Measurements from ENCODE around the gene ZFAND6.

DNA sequence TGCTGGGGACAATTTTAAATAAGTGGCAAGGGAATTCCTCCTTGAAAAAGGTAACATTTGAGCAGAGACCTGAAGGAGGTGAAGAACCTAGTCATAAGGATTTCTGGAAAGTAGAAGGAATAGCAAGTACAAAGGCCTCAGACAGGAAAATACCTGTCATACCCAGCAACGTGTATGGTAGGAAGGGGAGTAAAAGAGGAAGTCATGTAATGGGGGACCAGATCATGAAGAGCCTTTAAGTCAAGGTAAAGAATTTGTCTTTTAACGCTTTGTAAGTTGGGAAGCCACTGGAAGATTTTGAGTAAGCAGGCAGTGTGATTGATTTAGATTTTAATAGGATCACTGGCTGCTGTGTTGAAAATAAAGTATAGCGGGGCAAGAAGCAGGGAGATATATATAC, 49.9 kb downstream of the ZFAND6 start:
- TF ChIP-seq, protein P1, sequence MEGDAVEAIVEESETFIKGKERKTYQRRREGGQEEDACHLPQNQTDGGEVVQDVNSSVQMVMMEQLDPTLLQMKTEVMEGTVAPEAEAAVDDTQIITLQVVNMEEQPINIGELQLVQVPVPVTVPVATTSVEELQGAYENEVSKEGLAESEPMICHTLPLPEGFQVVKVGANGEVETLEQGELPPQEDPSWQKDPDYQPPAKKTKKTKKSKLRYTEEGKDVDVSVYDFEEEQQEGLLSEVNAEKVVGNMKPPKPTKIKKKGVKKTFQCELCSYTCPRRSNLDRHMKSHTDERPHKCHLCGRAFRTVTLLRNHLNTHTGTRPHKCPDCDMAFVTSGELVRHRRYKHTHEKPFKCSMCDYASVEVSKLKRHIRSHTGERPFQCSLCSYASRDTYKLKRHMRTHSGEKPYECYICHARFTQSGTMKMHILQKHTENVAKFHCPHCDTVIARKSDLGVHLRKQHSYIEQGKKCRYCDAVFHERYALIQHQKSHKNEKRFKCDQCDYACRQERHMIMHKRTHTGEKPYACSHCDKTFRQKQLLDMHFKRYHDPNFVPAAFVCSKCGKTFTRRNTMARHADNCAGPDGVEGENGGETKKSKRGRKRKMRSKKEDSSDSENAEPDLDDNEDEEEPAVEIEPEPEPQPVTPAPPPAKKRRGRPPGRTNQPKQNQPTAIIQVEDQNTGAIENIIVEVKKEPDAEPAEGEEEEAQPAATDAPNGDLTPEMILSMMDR (conservative IDR thresholded peaks at IDR 0.05 in 1 of 2, IDR thresholded peaks at IDR 0.05 in 1 of 2; ENCODE audit: low read depth in 1 of 2, low read length in 2 of 2) = no peak
- TF ChIP-seq EZH2 (IDR thresholded peaks at IDR 0.05; ENCODE audit: low read length, missing control alignments) = no peak
